Measurements from ENCODE around the gene CABP7.

DNA sequence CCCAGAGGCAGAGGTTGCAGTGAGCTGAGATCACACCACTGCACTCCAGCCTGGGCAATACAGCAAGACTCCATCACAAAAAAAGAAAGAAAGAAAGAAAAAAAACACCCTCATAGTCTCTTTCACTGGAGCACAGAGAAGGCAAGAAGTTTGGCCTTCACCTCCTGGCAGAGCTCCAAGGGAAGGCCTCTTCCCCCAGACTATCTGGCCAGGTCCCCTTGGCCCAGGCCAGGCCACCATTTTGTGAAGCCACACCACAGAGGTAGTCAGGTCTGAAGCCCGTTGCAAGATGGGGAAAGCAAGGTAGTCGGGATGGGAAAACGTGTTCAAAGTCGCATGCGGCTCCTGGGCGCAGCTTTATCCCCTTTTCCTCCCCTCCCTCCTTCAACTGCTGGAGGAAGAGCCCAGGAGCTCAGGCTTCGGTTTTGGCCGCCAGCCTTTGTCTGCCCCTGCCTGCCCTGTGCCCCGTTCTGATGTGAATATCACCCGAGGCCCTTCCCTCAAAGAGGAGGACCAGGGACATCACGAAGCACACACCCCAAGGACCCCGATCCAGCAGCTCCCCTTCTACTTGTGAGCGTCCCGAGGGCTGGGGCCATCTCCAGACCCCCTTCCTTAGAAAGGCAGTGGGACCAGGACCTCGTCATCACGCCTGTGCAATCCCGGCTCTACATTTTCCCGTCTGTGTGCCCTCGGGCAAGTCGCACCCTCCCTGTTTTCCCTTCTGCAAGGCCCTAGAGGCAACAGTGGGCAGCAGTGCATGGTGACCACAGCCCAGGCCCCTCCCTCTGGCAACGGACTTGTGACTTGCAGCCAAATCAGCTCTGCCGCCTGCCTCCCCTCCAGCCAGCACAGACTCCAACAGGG is 17.7 kb downstream of the CABP7 start:
- TF ChIP-seq, protein P1, sequence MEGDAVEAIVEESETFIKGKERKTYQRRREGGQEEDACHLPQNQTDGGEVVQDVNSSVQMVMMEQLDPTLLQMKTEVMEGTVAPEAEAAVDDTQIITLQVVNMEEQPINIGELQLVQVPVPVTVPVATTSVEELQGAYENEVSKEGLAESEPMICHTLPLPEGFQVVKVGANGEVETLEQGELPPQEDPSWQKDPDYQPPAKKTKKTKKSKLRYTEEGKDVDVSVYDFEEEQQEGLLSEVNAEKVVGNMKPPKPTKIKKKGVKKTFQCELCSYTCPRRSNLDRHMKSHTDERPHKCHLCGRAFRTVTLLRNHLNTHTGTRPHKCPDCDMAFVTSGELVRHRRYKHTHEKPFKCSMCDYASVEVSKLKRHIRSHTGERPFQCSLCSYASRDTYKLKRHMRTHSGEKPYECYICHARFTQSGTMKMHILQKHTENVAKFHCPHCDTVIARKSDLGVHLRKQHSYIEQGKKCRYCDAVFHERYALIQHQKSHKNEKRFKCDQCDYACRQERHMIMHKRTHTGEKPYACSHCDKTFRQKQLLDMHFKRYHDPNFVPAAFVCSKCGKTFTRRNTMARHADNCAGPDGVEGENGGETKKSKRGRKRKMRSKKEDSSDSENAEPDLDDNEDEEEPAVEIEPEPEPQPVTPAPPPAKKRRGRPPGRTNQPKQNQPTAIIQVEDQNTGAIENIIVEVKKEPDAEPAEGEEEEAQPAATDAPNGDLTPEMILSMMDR (IDR thresholded peaks at IDR 0.05; ENCODE audit: low read depth, low read length, poor library complexity, severe bottlenecking) = no peak
- no peak for TF ChIP-seq EZH2phosphoT487 (IDR thresholded peaks at IDR 0.05; ENCODE audit: borderline replicate concordance, low read length)

All from DOHH2 (cell line).